Measurements from ENCODE around the gene BAIAP3.

The BAIAP3 gene

DNA sequence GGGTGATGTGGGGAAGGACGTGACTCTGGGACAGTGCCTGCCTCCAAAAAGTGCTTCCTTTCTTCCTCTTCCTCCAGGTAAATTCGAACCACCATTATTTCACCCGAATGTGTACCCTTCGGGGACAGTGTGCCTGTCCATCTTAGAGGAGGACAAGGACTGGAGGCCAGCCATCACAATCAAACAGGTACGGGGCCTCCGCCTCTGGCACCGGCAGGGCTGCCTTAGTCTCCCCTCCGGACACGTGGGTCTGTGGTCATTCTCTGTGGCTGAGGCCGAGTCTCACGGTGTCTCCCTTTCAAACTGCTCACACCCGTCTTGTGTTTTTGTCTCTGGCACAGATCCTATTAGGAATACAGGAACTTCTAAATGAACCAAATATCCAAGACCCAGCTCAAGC, 13.3 kb upstream of the BAIAP3 start:
- Histone ChIP-seq H3K27me3 (ENCODE audit: insufficient read depth, poor library complexity, severe bottlenecking) (no peaks in the 10 kb centered on the region), H3K4me3 (replicated peaks; ENCODE audit: insufficient read depth, low read length) (no peak overlapping the region), H3K27ac (replicated peaks) (no peak overlapping the region)
- no peak for TF ChIP-seq POLR2AphosphoS5 (IDR thresholded peaks at IDR 0.05; ENCODE audit: low read depth)
- TF ChIP-seq SPI1 (IDR thresholded peaks at IDR 0.05; ENCODE audit: borderline replicate concordance, low read depth): no peak
- no peak for TF ChIP-seq GABPA (IDR thresholded peaks at IDR 0.05; ENCODE audit: low read depth)
- TF ChIP-seq, protein P1, sequence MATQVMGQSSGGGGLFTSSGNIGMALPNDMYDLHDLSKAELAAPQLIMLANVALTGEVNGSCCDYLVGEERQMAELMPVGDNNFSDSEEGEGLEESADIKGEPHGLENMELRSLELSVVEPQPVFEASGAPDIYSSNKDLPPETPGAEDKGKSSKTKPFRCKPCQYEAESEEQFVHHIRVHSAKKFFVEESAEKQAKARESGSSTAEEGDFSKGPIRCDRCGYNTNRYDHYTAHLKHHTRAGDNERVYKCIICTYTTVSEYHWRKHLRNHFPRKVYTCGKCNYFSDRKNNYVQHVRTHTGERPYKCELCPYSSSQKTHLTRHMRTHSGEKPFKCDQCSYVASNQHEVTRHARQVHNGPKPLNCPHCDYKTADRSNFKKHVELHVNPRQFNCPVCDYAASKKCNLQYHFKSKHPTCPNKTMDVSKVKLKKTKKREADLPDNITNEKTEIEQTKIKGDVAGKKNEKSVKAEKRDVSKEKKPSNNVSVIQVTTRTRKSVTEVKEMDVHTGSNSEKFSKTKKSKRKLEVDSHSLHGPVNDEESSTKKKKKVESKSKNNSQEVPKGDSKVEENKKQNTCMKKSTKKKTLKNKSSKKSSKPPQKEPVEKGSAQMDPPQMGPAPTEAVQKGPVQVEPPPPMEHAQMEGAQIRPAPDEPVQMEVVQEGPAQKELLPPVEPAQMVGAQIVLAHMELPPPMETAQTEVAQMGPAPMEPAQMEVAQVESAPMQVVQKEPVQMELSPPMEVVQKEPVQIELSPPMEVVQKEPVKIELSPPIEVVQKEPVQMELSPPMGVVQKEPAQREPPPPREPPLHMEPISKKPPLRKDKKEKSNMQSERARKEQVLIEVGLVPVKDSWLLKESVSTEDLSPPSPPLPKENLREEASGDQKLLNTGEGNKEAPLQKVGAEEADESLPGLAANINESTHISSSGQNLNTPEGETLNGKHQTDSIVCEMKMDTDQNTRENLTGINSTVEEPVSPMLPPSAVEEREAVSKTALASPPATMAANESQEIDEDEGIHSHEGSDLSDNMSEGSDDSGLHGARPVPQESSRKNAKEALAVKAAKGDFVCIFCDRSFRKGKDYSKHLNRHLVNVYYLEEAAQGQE (IDR thresholded peaks at IDR 0.05; ENCODE audit: insufficient replicate concordance, low read depth): no peak
- no peak for TF ChIP-seq CTCF (IDR thresholded peaks at IDR 0.05; ENCODE audit: insufficient read depth, low read length)
- no peak for DNase-seq (ENCODE audit: low read depth in 1 of 2, low spot score in 1 of 2)

DNA sequence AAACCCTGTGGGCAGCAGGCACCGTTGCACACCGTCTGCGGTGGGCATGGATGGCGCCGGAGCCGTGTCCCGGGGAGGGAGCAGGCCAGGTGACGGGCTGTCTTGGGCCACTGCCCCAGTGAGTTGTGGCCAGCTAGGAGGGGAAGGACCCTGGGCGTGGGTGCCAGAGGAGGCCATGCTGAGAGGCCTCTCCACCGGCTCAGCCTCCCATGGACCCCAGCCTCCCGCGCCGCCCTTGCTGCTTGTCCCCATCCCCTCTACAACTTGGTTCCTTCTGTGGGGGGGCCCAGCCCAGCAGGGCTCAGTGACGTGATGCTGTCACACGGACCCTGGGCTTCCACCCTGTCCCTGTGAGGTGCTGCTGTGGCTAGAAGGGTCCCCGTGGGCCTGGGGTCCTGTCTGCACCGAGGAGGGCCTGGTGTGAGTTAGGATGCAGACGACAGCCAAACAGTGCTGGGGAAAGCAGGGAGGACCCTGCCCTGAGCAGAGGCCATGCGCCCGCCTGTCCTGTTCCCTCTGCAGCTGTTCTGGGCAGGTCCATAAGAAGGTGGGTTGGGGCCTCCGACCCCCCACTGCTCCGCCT, 12.7 kb upstream of the BAIAP3 start:
- no peak for DNase-seq (ENCODE audit: low read depth in 1 of 2, low spot score in 1 of 2)
- H3K27ac ChIP-seq (replicated peaks): no peak overlapping the region
- TF ChIP-seq GABPA (IDR thresholded peaks at IDR 0.05; ENCODE audit: low read depth): no peak
- TF ChIP-seq CTCF (IDR thresholded peaks at IDR 0.05; ENCODE audit: insufficient read depth, low read length): no peak
- TF ChIP-seq SPI1 (IDR thresholded peaks at IDR 0.05; ENCODE audit: borderline replicate concordance, low read depth): no peak
- TF ChIP-seq, protein P1 (IDR thresholded peaks at IDR 0.05; ENCODE audit: insufficient replicate concordance, low read depth): no peak
- no peak for TF ChIP-seq POLR2AphosphoS5 (IDR thresholded peaks at IDR 0.05; ENCODE audit: low read depth)
- H3K27me3 ChIP-seq (ENCODE audit: insufficient read depth, poor library complexity, severe bottlenecking): no peaks in the 10 kb centered on the region
- H3K4me3 ChIP-seq (replicated peaks; ENCODE audit: insufficient read depth, low read length): no peak overlapping the region

DNA sequence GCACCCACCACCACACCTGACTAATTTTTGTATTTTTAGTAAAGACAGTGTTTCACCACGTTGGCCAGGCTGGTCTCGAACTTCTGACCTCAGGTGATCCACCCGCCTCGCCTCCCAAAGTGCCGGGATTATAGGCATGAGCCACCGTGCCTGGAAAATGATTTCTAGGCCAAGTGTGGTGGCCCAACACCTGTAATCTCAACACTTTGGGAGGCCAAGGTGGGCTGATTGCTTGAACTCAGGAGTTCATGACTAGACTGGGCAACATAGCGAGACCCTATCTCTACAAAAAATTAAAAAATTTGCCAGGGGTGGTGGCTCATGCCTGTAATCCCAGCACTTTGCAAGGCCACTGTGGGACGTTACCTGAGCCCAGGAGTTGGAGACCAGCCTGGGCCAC, 11.0 kb upstream of the BAIAP3 start:
- no peak for TF ChIP-seq GABPA (IDR thresholded peaks at IDR 0.05; ENCODE audit: low read depth)
- no peak for TF ChIP-seq POLR2AphosphoS5 (IDR thresholded peaks at IDR 0.05; ENCODE audit: low read depth)
- TF ChIP-seq CTCF (IDR thresholded peaks at IDR 0.05; ENCODE audit: insufficient read depth, low read length): no peak
- TF ChIP-seq SPI1 (IDR thresholded peaks at IDR 0.05; ENCODE audit: borderline replicate concordance, low read depth): no peak
- TF ChIP-seq, protein P1 (IDR thresholded peaks at IDR 0.05; ENCODE audit: insufficient replicate concordance, low read depth): no peak
- no peaks in the 10 kb centered on the region for H3K27me3 ChIP-seq (ENCODE audit: insufficient read depth, poor library complexity, severe bottlenecking)
- no peak for DNase-seq (ENCODE audit: low read depth in 1 of 2, low spot score in 1 of 2)
- no peak overlapping the region for H3K27ac ChIP-seq (replicated peaks)
- no peak overlapping the region for H3K4me3 ChIP-seq (replicated peaks; ENCODE audit: insufficient read depth, low read length)

All from HL-60 (cell line).